Kidney (tissue), 22 donors: ENCODE data around the gene OR4B1. TPM values are rescaled to one million over a fixed set of nuclear protein-coding genes. Genes with fewer than 3 reads are reported as not detected.

Experiments
- DNase-seq, 5 donors: peaks; one replicate each; pipeline ENCODE4 v3.0.0-alpha.2; 2013 to 2020
- FAIRE-seq: peaks from 2 replicates; lab custom pipeline; 2012; peaks lifted over from hg19 to GRCh38; lab: Jason Lieb, UNC
- H3K27ac ChIP-seq, 2 donors: one replicate each; pipeline ENCODE4 v1.7.0; 2013; ENCODE audit warnings: low read depth in 2 of 2, low read length in 2 of 2, inconsistent platforms in 1 of 2
- H3K27me3 ChIP-seq: one replicate; pipeline ENCODE4 v1.7.1; 2013; ENCODE audit warnings: low read length, inconsistent platforms; ENCODE audit not compliant: control insufficient read depth, insufficient read depth
- H3K36me3 ChIP-seq, 3 donors: one replicate each; pipeline versions ENCODE4 v1.7.0 to v1.7.1; 2013; ENCODE audit warnings: low read length in 3 of 3, control low read depth in 1 of 3, inconsistent platforms in 1 of 3; ENCODE audit not compliant: insufficient read depth in 3 of 3, control insufficient read depth in 2 of 3
- H3K4me1 ChIP-seq, 3 donors: one replicate each; pipeline versions ENCODE4 v1.7.0 to v1.7.1; 2013; ENCODE audit warnings: low read length in 3 of 3, inconsistent platforms in 1 of 3, low read depth in 1 of 3; ENCODE audit not compliant: control insufficient read depth in 2 of 3, insufficient read depth in 2 of 3
- H3K4me3 ChIP-seq, 3 donors: one replicate each; pipeline versions ENCODE4 v1.7.0 to v1.8.1; 2013; ENCODE audit warnings: low read length in 3 of 3, control low read depth in 1 of 3, inconsistent platforms in 1 of 3
- H3K9ac ChIP-seq, 3 donors: one replicate each; pipeline versions ENCODE4 v1.7.0 to v1.7.1; 2013; ENCODE audit warnings: low read length in 3 of 3, control low read depth in 1 of 3, inconsistent platforms in 1 of 3
- H3K9me3 ChIP-seq, 3 donors: one replicate each; pipeline versions ENCODE4 v1.7.0 to v1.7.1; 2013; ENCODE audit warnings: low read length in 3 of 3, control low read depth in 1 of 3, inconsistent platforms in 1 of 3; ENCODE audit not compliant: control insufficient read depth in 2 of 3, insufficient read depth in 1 of 3
- CTCF ChIP-seq: IDR thresholded peaks from 3 replicates; pipeline ENCODE4 v1.5.1; 2012; ENCODE audit warnings: mild to moderate bottlenecking, moderate library complexity, borderline replicate concordance; ENCODE audit not compliant: insufficient read depth; ENCODE audit errors: extremely low read depth
- intact Hi-C: fragments of 100-400 bp; cut with DNase I; formaldehyde crosslinking; loops from one replicate; pipeline ENCODE4 v1.11.1; 2022
- long read RNA-seq, 10 donors: library from polyadenylated mRNA in 1 of 10; unstranded in 1 of 10; transcript quantifications; one replicate each; pipeline ENCODE4 v2.0.0 and lab custom pipeline, GENCODE V29; 2021 to 2026
- polyA plus RNA-seq: library from polyadenylated mRNA; stranded (reverse); fragments of 350-450 nt; fragmentation: Illumina TruSeq; extraction: RNeasy Lipid Tissue Mini Kit (QIAGEN cat#74804); gene quantifications from one replicate; pipeline ENCODE4 v1.2.3, GENCODE V29; 2014; ENCODE audit warnings: low read depth, low replicate concordance; ENCODE audit not compliant: insufficient read depth
- total RNA-seq: library from RNA; stranded (reverse); fragmentation: NEBNext Ultra II Directional; extraction: Animal tissue kit (Norgen Biotek cat#: 25700); gene quantifications from one replicate; pipeline ENCODE4 v1.2.1, GENCODE V29; 2021
- donor health status: control.
- donor health status: control.
- donor health status: control.
- donor health status: control.
- donor health status: control.
- donor health status: DM: yes; HTN: yes; CAD: no.
- donor health status: Normal renal cell carcinoma (clear cell type).

Gene OR4B1
- total RNA-seq (not detected), polyA plus RNA-seq (not detected)
- long read RNA-seq, donor 1, result 0 reads
- long read RNA-seq, donor 2, result 0 reads
- long read RNA-seq, donor 3, result 0 reads
- long read RNA-seq, donor 4, result 0 reads
- long read RNA-seq, donor 5, result 0 reads
- long read RNA-seq, donor 6, result 0 reads
- long read RNA-seq, donor 7, result 0 reads
- long read RNA-seq, donor 8, result 0 reads
- long read RNA-seq, donor 9, result 0 reads
- long read RNA-seq, donor 10, result 0 reads

GRCh38 chr11:48216510-48216909 is at the start of gene OR4B1:
Gene OR4B1, plus strand, starts transcription at chr11:48216810. Its CDS starts 0 bp downstream, at chr11:48216810.
- no peak for FAIRE-seq

GRCh38 chr11:48167380-48167779 is 49.2 kb upstream of the OR4B1 start:
- Histone ChIP-seq H3K4me3 (no peak overlapping the region), H3K4me1 (no peaks in the 10 kb centered on the region), H3K36me3 (peaks cover 0 to 26% (median 18%) of the 10 kb centered on the region in 3 donors), H3K9me3 (no peaks in the 10 kb centered on the region), H3K27me3 (no peaks in the 10 kb centered on the region), H3K9ac (no peak overlapping the region), H3K27ac (no peak overlapping the region)
- TF ChIP-seq CTCF, result no peak
- intact Hi-C loops, result no loop called here
- no peak for FAIRE-seq
- DNase-seq, result no peak

More at GRCh38 chr11:48216510-48216909, at the start of gene OR4B1:
- H3K27me3 ChIP-seq, result no peaks in the 10 kb centered on the region
- no peak within 1 kb of the TSS for H3K27ac ChIP-seq
- H3K9ac ChIP-seq, result no peak within 1 kb of the TSS
- H3K36me3 ChIP-seq, result no peaks in the 10 kb centered on the region
- H3K9me3 ChIP-seq, result no peaks in the 10 kb centered on the region
- H3K4me1 ChIP-seq, result no peaks in the 10 kb centered on the region
- intact Hi-C loops, result no loop called here
- H3K4me3 ChIP-seq, result no peak within 1 kb of the TSS
- TF ChIP-seq CTCF, result no peak
- DNase-seq, result no peak

- no peak for DNase-seq
- no peak overlapping the region for H3K27ac ChIP-seq
- no peak overlapping the region for H3K9ac ChIP-seq
- no peaks in the 10 kb centered on the region for H3K4me1 ChIP-seq
- intact Hi-C loops, result no loop called here
- TF ChIP-seq CTCF, result no peak
- no peaks in the 10 kb centered on the region for H3K27me3 ChIP-seq
- peaks cover 0 to 21% (median 12%) of the 10 kb centered on the region in 3 donors for H3K36me3 ChIP-seq
- no peak for FAIRE-seq
- no peaks in the 10 kb centered on the region for H3K9me3 ChIP-seq
- H3K4me3 ChIP-seq, result no peak overlapping the region
Measured at GRCh38 chr11:48168815-48169214, 47.8 kb upstream of the OR4B1 start.
